Stimulated activated CD8-positive, alpha-beta memory T cell treated with anti-CD3 and anti-CD28 coated beads, Interleukin-12 subunit alpha, Interleukin-12 subunit beta, amount 100 ng/mL, for 1 hour (primary cell): Measurements from ENCODE around the gene ETS2.

Source experiments
- DNase-seq: peaks from one replicate; pipeline ENCODE4 v3.0.0-alpha.2; 2020; ENCODE audit warnings: low read depth

ETS2 gene

DNA sequence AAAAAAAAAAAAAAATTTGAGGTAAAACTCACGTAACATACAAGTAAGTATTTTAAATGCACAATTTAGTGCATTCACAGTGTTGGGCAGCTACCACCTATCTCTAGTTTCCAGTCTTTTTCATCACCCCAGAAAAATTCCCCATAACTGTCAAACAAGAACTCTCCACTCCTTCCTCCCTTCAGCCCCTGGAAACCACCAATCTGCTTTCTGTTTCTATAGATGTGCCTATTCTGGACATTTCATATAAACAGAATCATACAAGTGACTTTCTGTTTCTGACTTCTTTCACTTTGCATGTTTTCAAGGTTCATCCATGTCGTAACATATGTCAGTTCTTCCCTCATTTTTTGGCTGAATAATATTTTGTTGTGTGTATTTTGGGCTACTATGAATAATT lies 24.9 kb upstream of the ETS2 start:
- DNase-seq: no peak

DNA sequence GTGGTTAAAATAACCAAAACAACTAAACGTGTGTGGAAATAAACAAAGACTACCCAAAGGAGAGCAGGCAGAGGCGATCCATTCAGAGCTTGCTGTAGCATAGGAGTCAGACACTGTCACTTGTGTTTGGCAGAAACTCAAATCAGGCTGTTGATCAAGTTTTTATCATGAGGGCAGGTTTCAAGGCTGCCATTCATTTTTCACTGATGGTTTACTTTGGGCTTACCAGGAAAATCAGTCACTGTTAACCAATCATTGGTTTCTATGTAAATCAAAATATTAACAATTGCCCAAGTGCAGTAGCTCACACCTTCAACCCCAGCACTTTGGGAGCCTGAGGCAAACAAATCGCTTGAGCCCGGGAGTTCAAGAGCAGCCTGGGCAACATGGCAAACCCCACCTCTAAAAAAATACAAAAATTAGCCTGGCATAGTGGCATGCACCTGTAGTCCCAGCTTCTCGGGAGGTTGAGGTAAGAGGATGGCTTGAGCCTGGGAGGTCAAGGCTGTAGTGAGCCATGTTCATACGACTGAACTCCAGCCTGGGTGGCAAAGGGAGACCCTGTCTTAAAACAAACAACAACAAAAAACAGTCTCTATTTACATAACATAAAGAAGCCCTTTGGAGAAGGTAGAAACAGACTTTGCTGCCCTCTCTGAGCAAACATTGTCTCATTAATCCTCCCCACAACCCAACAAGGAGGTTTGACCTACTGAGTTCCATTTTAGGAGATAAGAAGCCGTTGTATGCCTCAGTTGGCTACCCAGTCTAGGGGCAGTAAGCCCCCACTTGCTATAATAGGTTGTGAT lies 21.1 kb upstream of the ETS2 start:
- no peak for DNase-seq

DNA sequence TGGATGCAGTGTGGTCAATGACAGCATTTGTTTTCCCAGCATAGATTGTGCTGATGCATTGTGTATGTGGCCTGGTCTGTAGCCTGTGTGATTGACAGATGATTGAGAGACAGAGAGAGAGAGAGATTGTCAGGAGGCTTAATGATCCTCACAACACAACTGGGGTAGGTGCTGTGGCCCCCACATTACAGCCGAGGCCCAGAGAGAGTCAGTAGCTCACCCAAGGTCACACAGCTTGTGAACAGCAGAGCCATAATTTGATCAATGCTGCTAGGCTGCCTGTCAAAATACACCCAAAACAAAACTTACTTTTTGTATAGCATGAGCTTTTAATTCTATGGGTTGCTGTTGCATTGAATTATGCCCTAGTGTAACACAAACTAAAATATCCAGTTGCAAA lies 20.2 kb upstream of the ETS2 start:
- no peak for DNase-seq

GRCh38 chr21:38787016-38787415 lies 18.7 kb upstream of the ETS2 start:
- DNase-seq: no peak

DNA sequence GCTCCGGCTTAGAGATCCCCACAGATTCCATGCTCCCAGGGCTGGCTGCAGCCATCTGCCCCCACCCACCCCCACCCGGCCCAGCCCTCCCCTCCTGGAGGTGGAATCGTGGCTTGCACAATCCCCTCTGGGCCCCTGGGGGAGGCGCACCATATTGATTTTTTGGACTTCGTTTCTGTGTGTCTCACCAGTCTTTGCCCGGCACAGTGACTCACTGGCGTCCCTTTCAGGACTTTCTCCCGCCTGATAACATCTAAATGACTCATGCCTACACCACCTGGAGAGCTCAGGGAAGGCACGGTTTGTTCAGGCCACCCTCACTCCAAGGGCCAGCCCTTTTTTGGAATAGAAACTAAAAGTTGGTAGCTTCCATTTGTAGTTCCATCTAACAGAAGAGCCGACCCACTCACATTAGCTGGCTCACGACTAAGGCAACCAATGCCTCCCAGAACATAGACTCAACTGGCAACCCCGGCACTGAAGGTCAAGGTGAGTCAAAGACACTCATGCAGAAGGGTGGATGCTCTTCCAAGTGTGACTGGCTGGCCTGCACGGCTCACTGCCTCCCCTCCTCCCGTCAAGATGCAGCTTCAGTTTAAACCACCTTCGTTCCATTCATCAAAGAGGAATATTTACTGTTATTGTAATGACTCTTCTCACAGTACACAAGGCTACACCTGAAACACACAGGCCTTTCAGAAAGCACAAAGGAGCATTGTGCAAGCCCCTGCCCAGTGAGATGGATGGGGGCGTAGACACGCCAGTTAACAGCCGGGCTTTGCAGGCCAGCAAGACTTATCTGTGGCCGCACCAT lies 18.1 kb upstream of the ETS2 start:
- no peak for DNase-seq

- DNase-seq: no peak
These were observed 17.3 kb upstream of the ETS2 start for GRCh38 chr21:38788275-38788905.

GRCh38 chr21:38789275-38789674 lies 16.5 kb upstream of the ETS2 start:
- DNase-seq: no peak

- DNase-seq: no peak
These were observed 15.7 kb upstream of the ETS2 start for GRCh38 chr21:38790059-38790458.

GRCh38 chr21:38790961-38791360 lies 14.8 kb upstream of the ETS2 start:
- DNase-seq: no peak

- DNase-seq: no peak
These were observed 12.9 kb upstream of the ETS2 start for GRCh38 chr21:38792676-38793459.

DNA sequence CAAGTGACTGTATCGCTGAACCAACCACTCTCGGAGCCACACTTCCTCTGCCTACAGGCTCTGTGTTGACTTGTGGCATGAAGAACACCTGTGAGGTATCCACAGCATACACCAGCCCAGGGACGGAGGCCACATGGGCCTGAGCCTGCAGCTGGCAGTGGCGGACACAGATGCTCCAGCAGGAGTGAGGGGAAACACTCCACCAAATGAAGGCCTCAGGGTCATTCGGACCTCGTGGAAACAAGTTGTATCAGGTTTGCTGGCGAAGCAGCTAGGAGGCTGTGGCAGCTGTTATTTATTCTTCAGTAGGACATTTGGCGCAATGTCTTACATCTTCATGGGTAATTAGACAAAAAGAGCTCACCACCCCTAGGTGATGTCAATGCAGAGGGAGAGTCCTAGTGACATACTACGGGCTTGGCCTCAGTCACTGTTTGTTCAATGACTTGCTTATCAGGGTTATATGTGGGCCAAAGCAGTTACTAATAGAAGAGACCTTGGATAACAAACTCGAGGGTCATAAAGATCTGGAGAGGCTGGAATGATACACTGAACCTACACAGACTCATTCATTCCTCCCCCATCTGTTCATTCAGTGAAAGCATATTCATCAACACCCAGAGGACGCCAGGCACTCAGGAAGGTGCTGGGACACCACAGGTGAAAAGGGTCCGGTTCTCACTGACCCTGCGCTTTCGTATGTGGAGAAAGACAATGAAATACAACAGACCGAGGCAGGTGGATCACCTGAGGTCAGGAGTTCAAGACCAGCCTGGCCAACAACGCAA lies 11.6 kb upstream of the ETS2 start:
- DNase-seq: no peak

DNA sequence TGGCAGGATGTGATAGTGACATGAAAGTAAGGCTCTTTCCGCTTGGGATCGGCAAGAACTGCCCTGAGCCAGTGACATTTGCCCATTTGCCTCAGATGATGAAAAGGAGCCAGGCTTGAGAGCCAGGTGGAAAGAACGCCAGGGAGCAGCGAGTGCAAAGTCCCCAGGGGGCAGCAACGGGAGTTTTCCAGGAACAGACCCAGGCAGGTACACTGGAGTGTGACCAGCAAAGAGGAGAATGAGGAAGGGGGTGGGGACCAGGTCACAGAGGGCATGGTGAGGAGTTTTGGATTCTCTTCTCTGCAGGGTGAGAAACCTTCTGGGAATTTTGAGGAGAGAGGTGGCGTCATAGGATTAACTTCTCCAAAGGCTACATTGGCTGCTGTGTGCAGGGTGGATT lies 10.8 kb upstream of the ETS2 start:
- DNase-seq: no peak

DNA sequence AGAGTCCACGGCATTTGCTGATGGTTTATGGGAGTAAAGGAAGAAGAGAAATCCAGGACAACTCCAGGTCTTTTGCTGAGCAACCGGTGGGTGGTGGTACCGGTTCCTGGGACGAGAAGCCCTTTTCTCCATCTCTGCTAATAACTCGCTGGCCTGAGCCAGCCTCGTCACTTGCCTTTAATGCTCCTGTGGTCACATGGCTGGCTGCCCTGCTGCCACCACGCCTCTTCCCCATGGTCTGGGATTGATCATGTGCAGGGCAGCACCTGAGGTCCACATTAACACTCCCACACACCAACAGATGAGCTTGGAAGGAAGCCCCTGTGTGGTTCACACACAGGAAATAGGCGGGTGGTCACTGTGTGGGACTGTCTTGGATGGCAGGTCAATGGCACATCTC lies 10.3 kb upstream of the ETS2 start:
- no peak for DNase-seq

DNA sequence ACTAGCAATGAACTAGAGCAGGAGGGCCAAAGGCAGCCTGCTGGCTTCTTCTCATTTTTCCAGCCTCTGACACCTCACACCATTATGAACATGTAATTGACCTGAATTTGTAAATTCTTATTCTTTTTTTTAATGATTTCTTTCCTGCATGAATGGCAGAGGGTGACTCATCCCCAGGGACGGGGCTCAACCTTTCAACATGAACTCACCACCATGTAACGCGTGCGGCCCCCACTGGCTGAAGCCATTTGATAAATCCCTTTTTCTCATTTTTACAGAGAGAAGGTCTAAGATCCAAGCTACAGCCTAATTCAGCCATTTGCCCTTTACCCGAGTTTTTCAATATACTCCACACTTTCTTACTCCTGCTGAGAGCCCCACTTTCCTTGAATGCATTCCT lies 9.3 kb upstream of the ETS2 start:
- no peak for DNase-seq

DNA sequence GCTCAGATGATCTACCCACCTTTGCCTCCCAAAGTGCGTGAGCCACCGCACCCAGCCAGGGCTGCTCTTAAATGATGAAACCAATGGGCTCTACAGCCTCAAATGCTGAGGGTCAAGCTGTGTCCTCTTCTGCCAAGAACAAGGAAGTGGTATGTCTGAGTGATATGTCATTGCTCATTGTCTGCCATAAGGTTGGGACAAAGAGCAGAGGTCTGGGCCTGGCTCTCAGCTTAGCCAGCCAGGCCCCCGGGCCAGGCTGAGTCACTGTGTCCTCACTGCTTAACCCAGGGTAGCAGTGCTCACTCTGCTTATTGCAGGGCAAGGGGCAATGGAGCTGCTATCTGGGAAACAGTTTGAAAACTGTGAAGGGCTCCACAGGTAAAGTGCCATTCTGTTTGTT lies 8.3 kb upstream of the ETS2 start:
- DNase-seq: no peak

DNA sequence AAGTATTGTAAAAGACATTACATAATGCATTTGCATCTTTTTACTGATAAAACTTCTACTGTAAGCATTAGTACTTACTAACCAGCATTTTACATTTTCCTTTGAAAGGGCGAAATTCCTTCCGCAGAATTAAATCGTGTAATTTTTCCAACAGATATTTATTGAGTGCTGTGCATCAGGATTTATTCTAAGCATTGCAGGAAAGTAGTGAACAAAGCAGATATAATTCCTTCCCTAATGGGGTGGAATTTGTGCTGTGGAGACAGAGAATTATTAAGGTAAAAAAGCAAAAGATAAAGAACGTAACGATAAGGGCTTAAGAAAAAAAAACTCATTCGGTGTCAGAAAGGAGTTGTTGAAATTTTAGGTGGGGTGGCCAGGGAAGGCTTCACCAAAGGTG lies 7.6 kb upstream of the ETS2 start:
- no peak for DNase-seq

GRCh38 chr21:38798481-38798882 lies 7.2 kb upstream of the ETS2 start:
- no peak for DNase-seq

DNA sequence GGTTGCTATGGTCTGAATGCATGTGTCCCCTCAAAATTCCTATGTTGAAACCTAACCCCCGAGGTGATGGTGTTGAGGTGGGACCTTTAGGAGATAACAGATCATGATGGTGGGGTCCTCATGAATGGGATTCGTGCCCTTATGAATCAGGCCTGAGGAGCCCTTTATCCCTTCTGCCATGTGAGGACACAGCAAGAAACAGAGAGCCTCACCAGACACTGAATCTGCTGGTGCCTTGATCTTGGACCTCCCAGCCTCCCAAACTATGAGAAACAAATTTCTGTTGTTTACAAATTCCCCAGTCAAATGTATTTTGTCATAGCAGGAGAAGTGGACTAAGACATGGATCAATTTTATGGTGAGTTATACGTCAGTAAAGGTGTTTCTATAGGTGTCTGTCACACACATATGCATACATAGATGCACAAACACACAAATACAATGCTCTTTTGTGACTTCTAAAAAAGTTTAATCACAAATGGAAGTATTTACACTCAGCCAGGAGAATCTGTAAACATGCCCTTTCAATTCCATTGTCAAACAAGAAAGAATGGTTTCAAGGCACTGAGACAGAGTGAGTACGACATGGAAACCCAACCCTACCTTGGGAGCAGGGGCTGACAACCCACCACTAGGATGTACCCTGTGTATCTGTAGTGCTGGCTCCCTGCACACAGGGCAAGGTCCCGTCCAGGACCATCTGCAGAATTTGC lies 5.5 kb upstream of the ETS2 start:
- no peak for DNase-seq

GRCh38 chr21:38800924-38801744 lies 4.6 kb upstream of the ETS2 start:
- DNase-seq: no peak
